GM21447 (cell line): ENCODE results near the gene ACOXL.
"Not testable (repeated sequence)": the region's sequence is repeated elsewhere in the genome, so short reads cannot be mapped to it uniquely, and the experiment has no call there.

Source experiments
- ATAC-seq: cut with Tn5 transposase; IDR thresholded peaks from one replicate; pipeline ENCODE4 v1.9.1; 2021; ENCODE audit not compliant: unreplicated experiment

Gene ACOXL

DNA sequence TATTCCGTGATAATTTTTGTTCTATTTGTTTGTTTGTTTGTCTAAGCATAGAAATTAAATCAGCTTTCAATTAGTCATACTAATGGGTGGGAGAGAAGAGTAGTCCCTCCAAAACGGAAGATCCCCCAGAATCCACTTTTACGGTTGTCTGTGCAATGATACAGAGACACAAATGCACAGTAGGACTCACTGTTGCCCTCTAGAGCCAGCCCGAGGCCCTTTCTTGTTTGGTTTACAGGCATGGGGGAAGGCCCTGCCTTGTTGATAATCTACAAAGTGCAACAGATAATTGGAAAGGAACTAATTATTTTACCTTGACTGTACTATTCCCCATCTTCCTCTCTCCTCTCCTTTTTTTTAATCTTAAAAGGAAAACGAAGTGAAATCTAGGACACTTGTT lies 121.1 kb downstream of the ACOXL start:
- ATAC-seq, result no peak

DNA sequence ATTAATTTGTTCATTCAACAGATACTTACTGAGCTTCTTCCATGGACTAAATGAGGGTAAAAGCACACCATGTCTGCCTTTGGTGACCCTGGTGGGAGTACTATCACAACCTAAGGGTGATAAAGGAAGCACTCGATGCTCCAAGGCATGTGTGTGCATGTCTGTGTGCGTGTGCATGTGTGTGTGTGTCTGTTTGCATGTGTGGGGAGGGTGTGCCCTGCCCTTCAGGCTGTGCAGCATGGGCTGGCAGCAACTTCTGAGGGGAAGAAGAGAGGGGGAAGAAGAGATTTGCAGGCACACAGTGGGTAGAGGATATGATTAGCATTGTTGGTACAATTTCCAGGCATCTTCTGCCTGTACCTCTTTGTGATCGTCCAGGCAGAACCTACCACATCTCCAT lies 121.6 kb downstream of the ACOXL start:
- ATAC-seq, result no peak

GRCh38 chr2:110854355-110855081 lies 122.1 kb downstream of the ACOXL start:
- peak; percentile 34 for ATAC-seq

DNA sequence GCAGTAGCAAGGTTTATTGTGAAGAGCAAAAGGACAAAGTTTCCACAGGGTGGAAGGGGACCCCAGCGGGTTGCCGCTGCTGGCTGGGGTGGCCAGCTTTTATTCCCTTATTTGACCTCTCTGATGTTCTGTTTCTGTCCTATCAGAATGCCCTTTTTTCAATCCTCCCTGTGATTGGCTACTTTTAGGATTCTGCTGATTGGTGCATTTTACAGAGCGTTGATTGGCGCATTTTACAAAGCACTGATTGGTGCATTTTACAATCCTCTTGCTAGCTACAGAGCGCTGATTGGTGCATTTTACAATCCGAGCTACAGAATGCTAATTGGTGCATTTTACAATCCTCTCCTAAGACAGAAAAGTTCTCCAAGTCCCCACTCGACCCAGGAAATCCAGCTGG lies 123.5 kb downstream of the ACOXL start:
- not testable (repeated sequence) for ATAC-seq

- ATAC-seq, result peak; percentile 90
Observed at GRCh38 chr2:110858135-110858725, 125.9 kb downstream of the ACOXL start.

GRCh38 chr2:110858993-110859701 lies 126.8 kb downstream of the ACOXL start:
- no peak for ATAC-seq

GRCh38 chr2:110860630-110861029 lies 128.3 kb downstream of the ACOXL start:
- no peak for ATAC-seq

GRCh38 chr2:110861616-110862260 lies 129.4 kb downstream of the ACOXL start:
- no peak for ATAC-seq

DNA sequence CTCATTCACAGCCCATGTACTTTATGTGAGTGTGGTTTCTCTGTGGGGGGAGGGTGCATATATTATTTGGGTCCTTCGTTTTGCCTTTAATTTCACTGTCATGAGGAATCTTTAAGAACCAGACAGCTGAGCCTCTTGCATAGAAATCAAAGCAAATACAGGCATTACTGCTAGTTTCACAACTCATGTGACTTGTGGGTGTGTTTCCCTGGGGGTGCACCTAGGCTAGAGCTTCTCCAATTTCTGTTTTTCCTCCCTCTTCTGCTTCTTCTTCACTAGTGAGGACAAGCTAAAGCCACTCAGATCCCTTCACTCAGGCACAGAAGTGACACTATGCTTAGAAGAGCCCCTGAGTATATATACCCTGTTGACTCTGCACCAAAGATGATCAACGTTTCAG lies 131.4 kb downstream of the ACOXL start:
- no peak for ATAC-seq

GRCh38 chr2:110864176-110864575 lies 131.8 kb downstream of the ACOXL start:
- no peak for ATAC-seq

GRCh38 chr2:110864731-110865130 lies 132.4 kb downstream of the ACOXL start:
- ATAC-seq, result no peak

- peak; percentile 94 for ATAC-seq
Observed at GRCh38 chr2:110865188-110865587, 132.8 kb downstream of the ACOXL start.

- ATAC-seq, result no peak
Observed at GRCh38 chr2:110866045-110866444, 133.7 kb downstream of the ACOXL start.

DNA sequence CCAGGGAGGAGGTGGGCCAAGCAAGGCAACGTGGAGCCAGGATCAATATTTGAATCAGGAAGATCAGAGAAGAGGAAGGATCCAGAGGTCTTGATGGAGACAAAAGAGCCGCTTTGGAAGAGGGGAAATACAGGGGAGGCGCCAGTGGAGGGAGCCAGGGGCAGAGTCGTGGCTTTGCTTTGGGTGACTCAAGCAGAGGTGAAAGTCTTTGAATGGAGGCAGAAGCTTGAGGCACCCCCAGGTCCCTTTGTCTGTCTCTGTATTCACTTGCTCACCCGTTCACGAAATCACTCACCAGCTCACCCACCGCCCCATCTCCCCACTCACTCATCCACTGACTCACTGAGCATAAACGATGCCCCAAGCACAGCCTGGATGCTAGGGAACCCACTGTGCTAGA lies 134.1 kb downstream of the ACOXL start:
- ATAC-seq, result no peak

GRCh38 chr2:110867078-110867477 lies 134.7 kb downstream of the ACOXL start:
- ATAC-seq, result no peak

DNA sequence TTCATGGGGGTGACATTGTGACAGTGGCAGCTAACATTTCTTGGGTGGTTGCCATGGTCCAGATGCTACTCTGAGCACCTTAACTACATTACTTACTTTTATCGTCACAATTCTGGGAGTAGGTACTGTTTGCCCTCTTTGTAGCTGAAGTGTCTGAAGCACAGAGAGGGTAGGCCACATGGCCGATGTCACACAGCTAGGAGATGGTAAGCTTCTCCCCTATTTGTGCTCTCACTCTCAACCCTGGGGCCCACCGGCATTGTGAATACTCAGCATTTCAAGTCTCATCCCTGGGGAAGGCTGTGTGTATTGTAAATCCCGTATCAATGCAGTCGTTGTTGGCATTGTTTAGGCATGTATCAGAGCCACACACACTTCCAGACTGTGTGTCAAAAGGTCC lies 136.6 kb downstream of the ACOXL start:
- no peak for ATAC-seq

DNA sequence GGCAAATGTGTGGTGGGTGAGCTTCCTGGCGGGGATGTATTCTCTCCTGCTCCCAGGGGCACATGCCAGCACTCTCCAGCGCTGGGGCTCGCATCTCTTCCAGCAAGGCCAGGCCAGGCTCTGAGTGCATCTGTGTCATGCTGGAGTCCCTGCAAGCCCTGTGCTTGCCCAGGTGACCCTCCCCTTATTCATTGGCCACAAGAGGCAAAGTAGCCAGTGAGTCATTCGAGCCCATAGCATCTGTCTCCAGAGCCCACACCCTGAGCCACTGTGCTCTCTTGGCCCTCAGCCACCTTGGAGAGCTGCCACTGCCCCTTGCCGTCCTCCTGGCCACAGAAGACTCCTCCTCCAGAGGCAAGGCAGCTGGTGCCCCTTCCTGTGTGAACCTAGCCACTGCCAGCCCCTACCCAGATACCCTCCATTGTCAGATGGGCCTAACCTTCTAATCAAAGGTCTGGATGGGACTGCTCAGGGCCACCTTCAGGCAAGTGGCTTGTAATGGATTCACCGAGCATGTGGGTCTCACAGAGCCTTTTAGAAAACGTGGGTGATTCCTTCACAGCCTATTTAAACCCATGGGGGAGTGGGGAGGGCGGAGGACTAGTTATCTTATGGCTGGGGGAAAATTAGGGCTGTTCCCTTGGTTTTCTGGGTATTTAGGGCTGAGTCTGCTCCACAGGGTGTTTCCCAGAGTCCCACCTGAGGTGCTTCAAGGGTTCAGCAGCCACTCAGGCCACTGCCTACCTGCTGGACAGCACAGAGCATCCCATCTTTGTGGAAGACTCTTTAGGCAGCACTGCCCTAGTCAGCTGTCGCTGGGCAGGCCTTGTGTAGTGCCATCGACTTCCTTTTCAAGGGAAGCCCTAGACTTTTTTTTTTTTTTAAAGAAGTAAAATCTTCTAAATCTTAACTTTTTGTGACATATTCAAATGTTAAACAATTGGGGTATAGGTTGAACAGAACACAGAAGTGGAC lies 137.4 kb downstream of the ACOXL start:
- ATAC-seq, result no peak

DNA sequence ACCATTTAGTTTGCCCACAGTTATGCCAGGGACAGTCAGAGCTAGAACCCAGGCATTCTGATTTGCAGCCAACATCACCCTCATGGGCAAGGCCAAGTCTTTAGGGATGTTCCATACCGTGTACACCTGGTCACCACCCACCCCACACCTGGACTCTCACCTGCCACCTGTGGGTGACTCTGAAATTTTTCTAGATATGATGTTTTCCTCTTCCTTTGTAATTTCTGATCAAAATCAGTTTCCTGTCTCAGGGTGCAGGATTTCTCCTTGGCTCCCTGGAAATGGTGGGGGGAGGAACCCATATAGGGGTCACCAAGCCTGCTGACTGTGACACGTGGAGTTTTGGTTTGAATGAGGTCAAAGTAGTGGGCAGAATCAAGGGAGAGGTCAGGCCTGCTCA lies 138.2 kb downstream of the ACOXL start:
- no peak for ATAC-seq

GRCh38 chr2:110871637-110872036 lies 139.3 kb downstream of the ACOXL start:
- no peak for ATAC-seq

- ATAC-seq, result no peak
Observed at GRCh38 chr2:110872521-110872920, 140.1 kb downstream of the ACOXL start.
